ENCODE data around the gene MDH2.
"Not testable (repeated sequence)": the region's sequence is repeated elsewhere in the genome, so short reads cannot be mapped to it uniquely, and the experiment has no call there.

Gene MDH2

DNA sequence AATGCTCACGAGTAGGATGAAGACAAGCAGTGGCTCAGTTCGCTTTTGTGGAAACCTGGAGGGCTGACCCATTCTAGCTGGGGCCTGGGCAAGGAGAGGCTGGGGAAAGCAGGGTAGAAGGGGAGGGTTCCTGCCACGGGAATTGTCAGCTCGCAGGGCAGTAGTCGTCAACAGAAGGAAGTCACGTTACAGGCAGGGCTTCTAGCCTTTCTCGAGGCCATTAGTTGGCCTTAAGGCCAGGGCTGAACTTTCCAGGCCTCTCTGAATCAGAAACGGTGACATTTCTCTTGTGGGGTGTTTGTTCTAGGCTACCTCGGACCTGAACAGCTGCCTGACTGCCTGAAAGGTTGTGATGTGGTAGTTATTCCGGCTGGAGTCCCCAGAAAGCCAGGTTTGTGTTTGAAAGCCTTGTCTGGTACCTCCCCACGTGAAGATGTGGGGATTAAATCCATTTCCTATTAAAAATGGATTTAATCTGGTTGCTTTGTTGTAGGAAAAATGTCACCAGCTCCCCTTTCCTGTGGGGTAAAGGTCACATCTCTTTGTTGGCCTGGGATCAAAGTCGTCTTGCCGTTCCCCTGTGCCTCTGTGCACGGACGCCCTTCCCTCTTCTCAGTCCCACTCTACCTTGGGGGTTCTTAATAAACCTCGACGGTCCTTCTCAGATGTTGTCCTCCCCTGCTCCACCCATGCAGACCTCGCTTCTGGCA is 9.4 kb downstream of the MDH2 start:
- Histone ChIP-seq H3K27ac (no peak overlapping the region), H3K4me3 (no peak overlapping the region), H3K4me1 (no peaks in the 10 kb centered on the region), H3K27me3 (no peaks in the 10 kb centered on the region), H3K9me3 (no peaks in the 10 kb centered on the region), H3K36me3 (peaks cover 51 to 86% (median 79%) of the 10 kb centered on the region in 3 donors)
- DNase-seq = no peak
- intact Hi-C loops (cut with DNase I; ENCODE audit: low total_unique reads) = no loop called here
- TF ChIP-seq, protein P1, sequence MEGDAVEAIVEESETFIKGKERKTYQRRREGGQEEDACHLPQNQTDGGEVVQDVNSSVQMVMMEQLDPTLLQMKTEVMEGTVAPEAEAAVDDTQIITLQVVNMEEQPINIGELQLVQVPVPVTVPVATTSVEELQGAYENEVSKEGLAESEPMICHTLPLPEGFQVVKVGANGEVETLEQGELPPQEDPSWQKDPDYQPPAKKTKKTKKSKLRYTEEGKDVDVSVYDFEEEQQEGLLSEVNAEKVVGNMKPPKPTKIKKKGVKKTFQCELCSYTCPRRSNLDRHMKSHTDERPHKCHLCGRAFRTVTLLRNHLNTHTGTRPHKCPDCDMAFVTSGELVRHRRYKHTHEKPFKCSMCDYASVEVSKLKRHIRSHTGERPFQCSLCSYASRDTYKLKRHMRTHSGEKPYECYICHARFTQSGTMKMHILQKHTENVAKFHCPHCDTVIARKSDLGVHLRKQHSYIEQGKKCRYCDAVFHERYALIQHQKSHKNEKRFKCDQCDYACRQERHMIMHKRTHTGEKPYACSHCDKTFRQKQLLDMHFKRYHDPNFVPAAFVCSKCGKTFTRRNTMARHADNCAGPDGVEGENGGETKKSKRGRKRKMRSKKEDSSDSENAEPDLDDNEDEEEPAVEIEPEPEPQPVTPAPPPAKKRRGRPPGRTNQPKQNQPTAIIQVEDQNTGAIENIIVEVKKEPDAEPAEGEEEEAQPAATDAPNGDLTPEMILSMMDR (IDR thresholded peaks at IDR 0.05) = no peak

- H3K36me3 ChIP-seq = peaks cover 55 to 91% (median 83%) of the 10 kb centered on the region in 3 donors
- DNase-seq = no peak
- no peaks in the 10 kb centered on the region for H3K4me1 ChIP-seq
- no peak overlapping the region for H3K27ac ChIP-seq
- TF ChIP-seq, protein P1 (IDR thresholded peaks at IDR 0.05) = no peak
- no peaks in the 10 kb centered on the region for H3K27me3 ChIP-seq
- no peak overlapping the region for H3K4me3 ChIP-seq
- no peaks in the 10 kb centered on the region for H3K9me3 ChIP-seq
- intact Hi-C loops (cut with DNase I; ENCODE audit: low total_unique reads) = no loop called here
Measured at GRCh38 chr7:76057813-76058145, 9.9 kb downstream of the MDH2 start.

DNA sequence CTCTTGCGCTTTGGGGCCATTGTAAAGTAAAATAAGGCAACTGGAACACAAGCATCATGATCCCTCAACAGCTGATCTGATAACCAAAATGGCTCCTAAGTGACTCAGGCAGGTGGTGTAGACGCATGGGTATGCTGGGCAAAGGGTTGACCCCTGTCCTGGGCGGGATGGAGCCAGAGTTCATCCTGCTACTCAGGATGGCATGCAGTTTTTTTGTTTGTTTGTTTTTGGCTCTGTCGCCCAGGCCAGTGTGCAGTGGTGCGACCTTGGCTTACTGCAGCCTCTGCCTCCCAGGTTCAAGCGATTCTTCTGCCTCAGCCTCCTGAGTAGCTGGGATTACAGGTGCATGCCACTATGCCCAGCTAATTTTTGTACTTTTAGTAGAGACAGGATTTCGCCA is 10.8 kb downstream of the MDH2 start:
- not testable (repeated sequence) for H3K27ac ChIP-seq

DNA sequence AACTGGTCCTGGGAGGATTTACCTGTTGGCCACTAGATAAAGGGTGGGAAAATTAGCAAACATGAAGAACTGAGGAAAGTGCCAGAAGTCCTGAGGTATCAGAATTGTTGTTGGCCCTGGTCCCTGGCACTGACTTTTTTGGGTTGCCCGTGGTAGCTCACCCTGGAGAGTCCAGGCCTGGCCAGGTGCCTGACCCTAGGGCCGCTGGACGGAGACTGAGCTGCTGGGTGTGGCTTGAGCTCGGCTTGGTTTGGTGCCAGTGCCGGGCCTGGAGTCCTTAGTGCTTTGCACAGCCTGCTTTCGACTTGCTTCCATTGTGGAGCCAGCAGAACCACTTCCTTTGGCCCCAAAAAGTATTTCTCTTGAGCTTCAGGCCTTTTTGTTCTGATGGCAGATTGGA is 12.9 kb downstream of the MDH2 start:
- Histone ChIP-seq H3K27ac (no peak overlapping the region), H3K4me1 (no peaks in the 10 kb centered on the region), H3K27me3 (no peaks in the 10 kb centered on the region), H3K4me3 (no peak overlapping the region), H3K9me3 (no peaks in the 10 kb centered on the region), H3K36me3 (peaks cover 85 to 97% (median 91%) of the 10 kb centered on the region in 3 donors)
- peak in 1 of 2 donors; percentile 42 for DNase-seq
- TF ChIP-seq, protein P1 (IDR thresholded peaks at IDR 0.05) = no peak
- intact Hi-C loops (cut with DNase I; ENCODE audit: low total_unique reads) = no loop called here

More for the DNA sequence above, 10.8 kb downstream of the MDH2 start:
- intact Hi-C loops (cut with DNase I; ENCODE audit: low total_unique reads); H3K4me3 ChIP-seq; H3K27me3 ChIP-seq; H3K4me1 ChIP-seq; H3K9me3 ChIP-seq; DNase-seq: not testable (repeated sequence)
- H3K36me3 ChIP-seq = peaks cover 65 to 96% (median 83%) of the 10 kb centered on the region in 3 donors

- Histone ChIP-seq H3K27me3 (no peaks in the 10 kb centered on the region), H3K4me3 (no peak overlapping the region), H3K4me1 (no peaks in the 10 kb centered on the region), H3K9me3 (no peaks in the 10 kb centered on the region), H3K27ac (no peak overlapping the region), H3K36me3 (peaks cover 98 to 100% (median 99%) of the 10 kb centered on the region in 3 donors)
- intact Hi-C loops (cut with DNase I; ENCODE audit: low total_unique reads) = no loop called here
- TF ChIP-seq, protein P1 (IDR thresholded peaks at IDR 0.05) = no peak
- no peak for DNase-seq
Measured at GRCh38 chr7:76062254-76062653, 14.3 kb downstream of the MDH2 start.

GRCh38 chr7:76063114-76063513 is 15.2 kb downstream of the MDH2 start:
- H3K4me1 ChIP-seq = no peaks in the 10 kb centered on the region
- H3K4me3 ChIP-seq = no peak overlapping the region
- TF ChIP-seq, protein P1 (IDR thresholded peaks at IDR 0.05) = no peak
- H3K36me3 ChIP-seq = peaks cover 90 to 99% (median 97%) of the 10 kb centered on the region in 3 donors
- intact Hi-C loops (cut with DNase I; ENCODE audit: low total_unique reads) = no loop called here
- no peak for DNase-seq
- no peaks in the 10 kb centered on the region for H3K27me3 ChIP-seq
- H3K27ac ChIP-seq = no peak overlapping the region
- H3K9me3 ChIP-seq = no peaks in the 10 kb centered on the region
